ENCODE results near the gene HOXC12.

- TF ChIP-seq, protein P1, sequence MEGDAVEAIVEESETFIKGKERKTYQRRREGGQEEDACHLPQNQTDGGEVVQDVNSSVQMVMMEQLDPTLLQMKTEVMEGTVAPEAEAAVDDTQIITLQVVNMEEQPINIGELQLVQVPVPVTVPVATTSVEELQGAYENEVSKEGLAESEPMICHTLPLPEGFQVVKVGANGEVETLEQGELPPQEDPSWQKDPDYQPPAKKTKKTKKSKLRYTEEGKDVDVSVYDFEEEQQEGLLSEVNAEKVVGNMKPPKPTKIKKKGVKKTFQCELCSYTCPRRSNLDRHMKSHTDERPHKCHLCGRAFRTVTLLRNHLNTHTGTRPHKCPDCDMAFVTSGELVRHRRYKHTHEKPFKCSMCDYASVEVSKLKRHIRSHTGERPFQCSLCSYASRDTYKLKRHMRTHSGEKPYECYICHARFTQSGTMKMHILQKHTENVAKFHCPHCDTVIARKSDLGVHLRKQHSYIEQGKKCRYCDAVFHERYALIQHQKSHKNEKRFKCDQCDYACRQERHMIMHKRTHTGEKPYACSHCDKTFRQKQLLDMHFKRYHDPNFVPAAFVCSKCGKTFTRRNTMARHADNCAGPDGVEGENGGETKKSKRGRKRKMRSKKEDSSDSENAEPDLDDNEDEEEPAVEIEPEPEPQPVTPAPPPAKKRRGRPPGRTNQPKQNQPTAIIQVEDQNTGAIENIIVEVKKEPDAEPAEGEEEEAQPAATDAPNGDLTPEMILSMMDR (IDR thresholded peaks at IDR 0.05; ENCODE audit: low read depth, low read length): no peak
- TF ChIP-seq EZH2phosphoT487 (IDR thresholded peaks at IDR 0.05; ENCODE audit: low read depth): no peak
Observed at GRCh38 chr12:53935383-53936341, 19.0 kb upstream of the HOXC12 start.

All from OCI-LY3 (cell line).